Activated CD4-positive, alpha-beta T cell treated with anti-CD3 and anti-CD28 coated beads, Interleukin-2, amount 10 ng/mL, durations not matched to agents 7 days and 5 days (primary cell): ENCODE measurements around the gene RAB20. TPM values are rescaled to one million over a fixed set of nuclear protein-coding genes. Genes with fewer than 3 reads are reported as not detected.

Experiments used
- CTCF ChIA-PET: fragments of 350-600 bp; sonication (Branson Sonifier 250); formaldehyde crosslinking; loops from one replicate; lab custom pipeline; 2021; ENCODE audit warnings: antibody characterized with exemption; lab: Charles Lee
- POLR2A ChIA-PET: fragments of 350-600 bp; sonication (Branson Sonifier 250); formaldehyde crosslinking; loops from one replicate; lab custom pipeline; 2021; ENCODE audit warnings: antibody characterized with exemption; lab: Charles Lee
- DNase-seq: peaks from one replicate; pipeline ENCODE4 v3.0.0-alpha.2; 2020
- H3K27ac Mint-ChIP-seq: one replicate; pipeline ENCODE4 v1.8.0; 2021; ENCODE audit warnings: mild to moderate bottlenecking, moderate library complexity, mixed read lengths
- H3K27me3 Mint-ChIP-seq: one replicate; pipeline ENCODE4 v1.8.0; 2021; ENCODE audit warnings: mixed read lengths
- H3K36me3 Mint-ChIP-seq: one replicate; pipeline ENCODE4 v1.8.0; 2021; ENCODE audit warnings: low read depth, mixed read lengths
- H3K4me1 Mint-ChIP-seq: one replicate; pipeline ENCODE4 v1.8.0; 2021; ENCODE audit warnings: mixed read lengths
- H3K4me3 Mint-ChIP-seq: one replicate; pipeline ENCODE4 v1.8.0; 2021; ENCODE audit warnings: mild to moderate bottlenecking, moderate library complexity, mixed read lengths
- H3K9me3 Mint-ChIP-seq: one replicate; pipeline ENCODE4 v1.8.0; 2021; ENCODE audit warnings: mixed read lengths
- total RNA-seq, 2 experiments: library from RNA; stranded (reverse); gene quantifications; one replicate each; pipeline ENCODE4 v1.2.3, GENCODE V29; 2021

RAB20 gene
- total RNA-seq, 2 experiments from 2014 or later: 3.2 to 4.1 TPM

DNA sequence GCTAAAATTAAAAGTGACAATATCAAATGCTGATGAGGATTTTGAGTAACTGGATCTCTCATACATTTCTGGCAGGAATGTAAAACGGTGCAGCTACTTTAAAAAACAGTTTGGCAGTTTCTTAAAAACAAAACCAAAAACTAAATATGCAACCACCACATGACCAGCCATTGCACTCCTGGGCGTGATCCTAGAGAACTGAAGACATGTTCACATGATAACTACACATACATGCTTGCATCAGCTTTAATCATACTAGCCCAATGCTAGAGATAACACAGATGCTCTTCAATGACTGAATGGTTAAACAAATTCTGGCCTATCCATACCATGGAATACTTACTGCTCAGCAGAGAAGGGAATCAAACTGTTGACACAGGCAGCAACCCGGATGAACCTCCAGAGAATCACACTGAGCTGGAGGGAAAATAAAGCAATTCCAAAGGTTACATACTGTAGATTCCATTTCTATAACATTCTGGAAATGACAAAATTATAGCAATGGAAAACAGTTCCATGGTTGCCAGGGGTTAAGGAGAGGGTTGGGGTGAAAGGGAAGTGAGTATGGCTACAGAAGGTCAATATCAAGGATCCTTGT is 28.4 kb upstream of the RAB20 start:
- Mint-ChIP-seq H3K36me3 (no peaks in the 10 kb centered on the region), H3K4me3 (no peak overlapping the region), H3K27me3 (peaks cover 13% of the 10 kb centered on the region), H3K4me1 (no peaks in the 10 kb centered on the region), H3K9me3 (no peaks in the 10 kb centered on the region), H3K27ac (no peak overlapping the region)
- ChIA-PET CTCF (interaction anchor here (1.1 kb wide), 1 partner anchor 29 kb away, joined by 3 read pairs; no protein-coding TSS in a partner anchor), POLR2A (interaction anchor here (0.5 kb wide), 1 partner anchor 727 kb away, joined by 3 read pairs; no protein-coding TSS in a partner anchor)
- DNase-seq: no peak

DNA sequence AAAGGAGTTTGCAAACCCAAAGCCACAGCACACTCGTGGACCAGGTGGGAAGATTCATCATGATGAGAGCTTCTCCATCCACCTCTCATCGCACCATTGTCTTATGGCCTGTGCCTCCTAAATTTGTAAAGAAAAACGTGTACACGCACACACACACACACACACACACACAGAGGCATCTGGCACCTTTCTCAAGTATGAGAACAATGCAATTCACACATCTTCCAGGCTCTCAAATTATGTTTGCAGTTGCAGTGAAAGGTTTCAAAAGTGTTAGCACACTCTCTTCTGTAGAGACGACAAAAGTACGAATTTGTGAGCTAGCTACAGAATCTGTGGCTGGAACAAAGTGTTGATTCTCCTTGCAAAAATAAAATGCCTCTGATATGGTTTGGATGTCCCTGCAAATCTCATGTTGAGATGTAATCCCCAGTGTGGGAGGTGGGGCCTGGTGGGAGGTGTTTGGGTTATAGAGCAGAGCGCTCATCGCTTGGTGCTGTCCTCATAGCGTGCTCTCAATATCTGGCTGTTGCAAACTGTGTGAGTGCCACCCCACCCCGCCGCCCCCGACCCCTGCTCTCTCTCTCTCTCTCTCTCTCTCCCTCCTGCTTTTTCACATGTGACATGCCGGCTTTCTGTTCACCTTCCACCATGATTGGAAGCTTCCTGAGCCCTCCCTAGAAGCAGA is 21.8 kb upstream of the RAB20 start:
- Mint-ChIP-seq H3K4me3 (no peak overlapping the region), H3K27ac (no peak overlapping the region), H3K36me3 (no peaks in the 10 kb centered on the region), H3K4me1 (no peaks in the 10 kb centered on the region), H3K9me3 (no peaks in the 10 kb centered on the region), H3K27me3 (peaks cover 17% of the 10 kb centered on the region)
- ChIA-PET POLR2A (no interaction called here), CTCF (no interaction called here)
- no peak for DNase-seq

DNA sequence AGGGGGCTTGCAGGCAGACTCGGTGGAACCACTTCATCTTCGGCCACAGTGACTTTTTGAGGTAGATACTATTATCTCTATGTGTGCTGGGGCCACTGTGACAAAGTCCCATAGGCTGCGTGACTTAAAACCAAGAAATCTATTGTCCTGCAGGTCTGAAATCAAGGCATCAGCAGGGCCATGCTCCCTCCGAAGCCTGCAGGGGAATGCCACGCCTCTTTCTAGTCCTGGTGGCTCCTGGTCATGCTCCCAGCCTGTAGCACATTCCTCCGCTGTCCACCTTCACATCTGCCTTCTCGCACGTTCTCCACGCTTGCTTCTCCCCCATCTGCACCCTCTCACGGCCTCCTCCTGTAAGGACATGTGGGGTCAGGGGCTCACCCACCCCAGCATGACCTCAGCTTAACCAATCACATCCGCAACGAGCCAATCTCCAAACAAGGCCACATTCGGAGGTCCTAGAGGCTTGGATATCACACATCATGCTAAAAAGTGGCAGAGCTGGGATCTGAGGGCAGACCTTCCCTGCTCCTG is 21.0 kb upstream of the RAB20 start:
- H3K27ac Mint-ChIP-seq: no peak overlapping the region
- H3K4me1 Mint-ChIP-seq: no peaks in the 10 kb centered on the region
- peaks cover 21% of the 10 kb centered on the region for H3K27me3 Mint-ChIP-seq
- no peaks in the 10 kb centered on the region for H3K36me3 Mint-ChIP-seq
- no peak overlapping the region for H3K4me3 Mint-ChIP-seq
- ChIA-PET CTCF (no interaction called here), POLR2A (no interaction called here)
- no peaks in the 10 kb centered on the region for H3K9me3 Mint-ChIP-seq
- no peak for DNase-seq

GRCh38 chr13:110581506-110582185 is 20.1 kb upstream of the RAB20 start:
- Mint-ChIP-seq H3K27me3 (peaks cover 28% of the 10 kb centered on the region), H3K36me3 (no peaks in the 10 kb centered on the region), H3K4me3 (no peak overlapping the region), H3K27ac (no peak overlapping the region), H3K9me3 (no peaks in the 10 kb centered on the region), H3K4me1 (peaks cover 2% of the 10 kb centered on the region)
- DNase-seq: no peak
- POLR2A ChIA-PET: no interaction called here
- CTCF ChIA-PET: no interaction called here

DNA sequence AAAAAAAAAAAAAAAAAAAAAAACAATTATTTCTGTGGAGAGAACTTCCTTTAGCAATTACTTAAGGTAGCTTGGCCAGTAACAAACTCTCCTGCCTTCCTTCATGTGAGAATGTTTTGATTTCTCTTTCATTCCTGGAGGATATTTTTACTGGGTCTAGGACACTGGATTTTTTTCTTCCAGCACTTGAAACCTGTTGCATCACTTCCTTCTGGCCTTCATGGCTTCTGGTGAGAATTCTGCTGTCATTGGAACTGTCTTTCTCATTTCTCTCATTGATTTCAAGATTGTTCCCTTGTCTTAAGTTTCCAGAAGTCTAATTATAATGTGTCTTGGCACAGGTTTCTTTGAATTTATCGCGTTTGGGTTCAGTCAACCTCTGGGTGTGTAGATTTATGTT is 19.3 kb upstream of the RAB20 start:
- CTCF ChIA-PET: no interaction called here

DNA sequence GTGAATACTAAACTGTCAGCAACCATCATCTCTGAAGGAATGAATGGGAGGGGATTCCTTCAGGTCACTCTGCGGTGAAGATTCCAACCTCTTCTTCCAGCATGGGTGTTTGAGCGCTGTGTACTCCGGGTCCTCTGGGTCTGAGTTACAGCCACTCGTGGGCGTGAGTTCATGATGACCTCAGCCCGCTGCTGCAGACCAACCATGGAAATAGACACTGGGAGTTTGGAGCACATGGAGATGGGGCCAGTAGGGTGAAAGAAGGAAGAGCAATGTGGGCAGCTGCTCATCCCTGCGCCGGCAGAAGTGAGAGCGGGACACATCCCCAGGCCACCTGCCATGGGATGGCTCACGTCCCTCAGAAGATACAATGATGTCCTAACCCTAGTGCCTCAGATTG is 16.8 kb upstream of the RAB20 start:
- ChIA-PET CTCF (no interaction called here), POLR2A (no interaction called here)
- no peak overlapping the region for H3K4me3 Mint-ChIP-seq
- H3K36me3 Mint-ChIP-seq: no peaks in the 10 kb centered on the region
- H3K27me3 Mint-ChIP-seq: peaks cover 50% of the 10 kb centered on the region
- H3K27ac Mint-ChIP-seq: no peak overlapping the region
- no peak for DNase-seq
- H3K9me3 Mint-ChIP-seq: no peaks in the 10 kb centered on the region
- H3K4me1 Mint-ChIP-seq: peaks cover 12% of the 10 kb centered on the region

More for the DNA sequence above, 19.3 kb upstream of the RAB20 start:
- Mint-ChIP-seq H3K27me3 (peaks cover 30% of the 10 kb centered on the region), H3K4me1 (peaks cover 6% of the 10 kb centered on the region), H3K27ac (no peak overlapping the region), H3K9me3 (no peaks in the 10 kb centered on the region), H3K4me3 (no peak overlapping the region), H3K36me3 (no peaks in the 10 kb centered on the region)
- POLR2A ChIA-PET: no interaction called here
- no peak for DNase-seq

DNA sequence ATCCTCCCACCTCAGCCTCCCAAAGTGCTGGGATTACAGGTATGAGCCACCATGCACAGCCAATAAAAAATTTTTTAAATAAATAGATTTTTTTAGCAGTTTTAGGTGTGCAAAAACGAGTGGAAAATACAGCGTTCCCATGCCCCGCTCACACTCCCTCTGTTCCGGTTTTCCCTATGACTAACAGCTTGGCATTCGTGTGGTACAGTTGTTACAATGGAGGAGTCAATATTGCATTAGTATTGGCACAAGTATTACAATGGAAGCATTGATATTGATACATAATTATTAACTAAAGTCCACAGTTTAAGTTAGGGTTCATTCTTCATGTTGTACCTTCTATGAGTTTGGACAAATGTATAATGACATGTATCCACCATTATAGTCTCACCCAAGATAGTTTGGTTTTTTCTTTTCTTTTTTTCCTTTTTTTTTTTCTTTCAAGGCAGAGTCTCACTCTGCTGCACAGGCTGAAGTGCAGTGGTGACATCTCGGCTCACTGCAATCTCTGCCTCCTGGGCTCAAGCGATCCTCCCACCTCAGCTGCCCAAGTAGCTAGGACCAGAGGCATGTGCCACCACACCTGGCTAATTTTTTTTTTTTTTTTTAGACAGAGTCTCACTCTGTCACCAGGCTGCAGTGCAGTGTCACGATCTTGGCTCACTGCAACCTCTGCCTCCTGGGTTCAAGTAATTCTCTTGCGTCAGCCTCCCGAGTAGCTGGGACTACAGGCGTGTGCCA is 15.4 kb upstream of the RAB20 start:
- Mint-ChIP-seq H3K27me3 (peaks cover 50% of the 10 kb centered on the region), H3K27ac (no peak overlapping the region), H3K9me3 (no peaks in the 10 kb centered on the region), H3K36me3 (no peaks in the 10 kb centered on the region), H3K4me3 (no peak overlapping the region), H3K4me1 (peaks cover 12% of the 10 kb centered on the region)
- DNase-seq: no peak
- CTCF ChIA-PET: interaction anchor here (0.6 kb wide), 1 partner anchor 1443 kb away, joined by 3 read pairs; no protein-coding TSS in a partner anchor
- POLR2A ChIA-PET: no interaction called here

- ChIA-PET CTCF (no interaction called here), POLR2A (no interaction called here)
- Mint-ChIP-seq H3K27me3 (peaks cover 51% of the 10 kb centered on the region), H3K9me3 (no peaks in the 10 kb centered on the region), H3K36me3 (no peaks in the 10 kb centered on the region), H3K4me1 (peaks cover 12% of the 10 kb centered on the region), H3K4me3 (no peak overlapping the region), H3K27ac (no peak overlapping the region)
- no peak for DNase-seq
These were observed 14.5 kb upstream of the RAB20 start for GRCh38 chr13:110576070-110576394.

GRCh38 chr13:110575322-110576069 is 14.0 kb upstream of the RAB20 start:
- POLR2A ChIA-PET: no interaction called here
- peaks cover 12% of the 10 kb centered on the region for H3K4me1 Mint-ChIP-seq

GRCh38 chr13:110574161-110574560 is 12.6 kb upstream of the RAB20 start:
- peaks cover 12% of the 10 kb centered on the region for H3K4me1 Mint-ChIP-seq
- CTCF ChIA-PET: no interaction called here
- H3K36me3 Mint-ChIP-seq: no peaks in the 10 kb centered on the region
- POLR2A ChIA-PET: no interaction called here
- H3K9me3 Mint-ChIP-seq: no peaks in the 10 kb centered on the region
- no peak overlapping the region for H3K4me3 Mint-ChIP-seq
- H3K27me3 Mint-ChIP-seq: peaks cover 43% of the 10 kb centered on the region
- DNase-seq: no peak
- no peak overlapping the region for H3K27ac Mint-ChIP-seq

More at GRCh38 chr13:110575322-110576069, 14.0 kb upstream of the RAB20 start:
- Mint-ChIP-seq H3K27me3 (peaks cover 48% of the 10 kb centered on the region), H3K36me3 (no peaks in the 10 kb centered on the region), H3K9me3 (no peaks in the 10 kb centered on the region), H3K4me3 (no peak overlapping the region), H3K27ac (no peak overlapping the region)
- CTCF ChIA-PET: no interaction called here
- DNase-seq: peak; percentile 11

- H3K4me1 Mint-ChIP-seq: peaks cover 12% of the 10 kb centered on the region
- no peak overlapping the region for H3K27ac Mint-ChIP-seq
- POLR2A ChIA-PET: no interaction called here
- CTCF ChIA-PET: no interaction called here
- no peaks in the 10 kb centered on the region for H3K9me3 Mint-ChIP-seq
- DNase-seq: no peak
- no peak overlapping the region for H3K4me3 Mint-ChIP-seq
- H3K36me3 Mint-ChIP-seq: no peaks in the 10 kb centered on the region
- peaks cover 37% of the 10 kb centered on the region for H3K27me3 Mint-ChIP-seq
These were observed 11.2 kb upstream of the RAB20 start for GRCh38 chr13:110572778-110573118.
